ENCODE measurements around the gene PRR5.

DNA sequence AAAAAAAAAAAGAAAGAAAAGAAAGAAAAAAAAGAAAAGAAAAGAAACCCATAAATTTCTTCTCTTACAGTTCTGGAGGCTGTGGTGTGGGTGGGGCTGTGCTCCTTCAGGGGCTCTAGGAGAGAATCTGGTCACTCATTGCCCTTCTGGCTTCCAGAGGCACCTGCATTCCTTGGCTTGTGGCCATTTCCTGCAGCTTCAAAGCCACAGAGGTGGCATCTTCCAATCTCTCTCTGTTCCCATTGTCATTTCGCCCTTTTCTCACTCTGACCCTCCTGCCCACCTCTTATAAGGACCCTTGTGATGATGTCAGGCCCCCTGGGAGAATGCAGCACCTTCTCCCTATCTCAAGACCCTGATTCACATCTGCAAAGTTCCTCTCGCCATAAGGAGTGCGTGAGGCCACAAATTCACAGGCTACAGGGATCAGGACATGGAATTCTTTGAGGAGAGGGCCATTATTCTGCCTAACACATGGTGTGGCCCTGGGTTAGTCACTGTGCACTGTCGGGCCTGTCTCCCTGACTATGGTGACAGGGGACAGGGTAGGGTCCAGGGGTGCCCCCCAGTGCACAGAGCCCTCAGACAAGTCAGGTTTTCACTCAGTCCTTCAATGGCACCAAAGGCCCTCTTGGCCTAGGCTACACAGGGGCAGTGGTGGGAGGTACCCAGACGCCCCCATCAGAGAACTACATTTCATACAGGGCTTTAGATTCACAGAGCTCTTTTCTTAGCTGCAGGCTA lies 38.6 kb upstream of the PRR5 start:
- TF ChIP-seq, protein P1, sequence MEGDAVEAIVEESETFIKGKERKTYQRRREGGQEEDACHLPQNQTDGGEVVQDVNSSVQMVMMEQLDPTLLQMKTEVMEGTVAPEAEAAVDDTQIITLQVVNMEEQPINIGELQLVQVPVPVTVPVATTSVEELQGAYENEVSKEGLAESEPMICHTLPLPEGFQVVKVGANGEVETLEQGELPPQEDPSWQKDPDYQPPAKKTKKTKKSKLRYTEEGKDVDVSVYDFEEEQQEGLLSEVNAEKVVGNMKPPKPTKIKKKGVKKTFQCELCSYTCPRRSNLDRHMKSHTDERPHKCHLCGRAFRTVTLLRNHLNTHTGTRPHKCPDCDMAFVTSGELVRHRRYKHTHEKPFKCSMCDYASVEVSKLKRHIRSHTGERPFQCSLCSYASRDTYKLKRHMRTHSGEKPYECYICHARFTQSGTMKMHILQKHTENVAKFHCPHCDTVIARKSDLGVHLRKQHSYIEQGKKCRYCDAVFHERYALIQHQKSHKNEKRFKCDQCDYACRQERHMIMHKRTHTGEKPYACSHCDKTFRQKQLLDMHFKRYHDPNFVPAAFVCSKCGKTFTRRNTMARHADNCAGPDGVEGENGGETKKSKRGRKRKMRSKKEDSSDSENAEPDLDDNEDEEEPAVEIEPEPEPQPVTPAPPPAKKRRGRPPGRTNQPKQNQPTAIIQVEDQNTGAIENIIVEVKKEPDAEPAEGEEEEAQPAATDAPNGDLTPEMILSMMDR (IDR thresholded peaks at IDR 0.05), result no peak
- no peak for TF ChIP-seq EZH2phosphoT487 (IDR thresholded peaks at IDR 0.05)
